ENCODE measurements around the gene TGFBR2. TPM values are rescaled to one million over a fixed set of nuclear protein-coding genes. Genes with fewer than 3 reads are reported as not detected.

Gene TGFBR2
- total and polyA plus RNA-seq, 4 donors: 13.9 to 61.2 (median 33.7) TPM

DNA sequence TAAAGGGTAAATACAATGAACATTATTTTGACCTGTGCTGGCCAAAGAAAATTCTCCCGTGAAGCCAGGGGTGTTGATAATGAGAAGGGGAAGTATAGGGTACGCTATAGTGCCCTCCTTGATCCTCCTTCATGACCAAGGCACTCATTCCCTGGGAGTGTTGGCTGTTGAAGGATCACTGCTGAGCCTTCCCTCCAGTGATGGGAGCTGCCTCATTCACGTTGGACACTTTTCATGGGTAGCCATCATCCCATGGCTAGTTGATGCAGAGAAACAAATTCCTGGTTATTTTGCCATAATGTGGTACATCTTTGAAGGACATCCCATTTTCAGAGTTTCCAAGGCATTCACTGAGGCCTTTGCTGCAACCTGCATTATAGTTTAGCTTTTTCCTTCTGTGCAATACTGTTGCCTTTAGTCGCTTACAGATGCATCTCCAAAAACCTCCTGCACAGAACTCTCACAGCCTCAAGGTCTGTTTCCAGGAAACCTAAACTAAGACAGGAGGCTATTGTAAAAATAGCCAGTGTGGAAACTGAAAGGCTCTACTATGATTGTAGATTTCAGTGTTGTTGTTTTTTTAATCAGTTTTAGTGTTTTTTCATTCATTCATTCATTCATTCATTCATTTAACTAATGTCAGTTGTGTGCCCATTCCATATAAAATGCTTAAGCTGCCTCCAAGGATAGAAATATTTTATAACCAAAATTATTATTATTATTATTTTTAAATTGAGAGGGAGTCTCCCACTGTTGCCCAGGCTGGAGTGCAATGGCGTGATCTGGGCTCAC, 40.8 kb downstream of the TGFBR2 start (continued):
- TF ChIP-seq, protein P1, sequence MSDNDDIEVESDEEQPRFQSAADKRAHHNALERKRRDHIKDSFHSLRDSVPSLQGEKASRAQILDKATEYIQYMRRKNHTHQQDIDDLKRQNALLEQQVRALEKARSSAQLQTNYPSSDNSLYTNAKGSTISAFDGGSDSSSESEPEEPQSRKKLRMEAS (IDR thresholded peaks at IDR 0.05): no peak
- TF ChIP-seq SP1 (IDR thresholded peaks at IDR 0.05): no peak
- no peak for TF ChIP-seq YY1 (IDR thresholded peaks at IDR 0.05)
- TF ChIP-seq FOXA1 (IDR thresholded peaks at IDR 0.05): no peak
- TF ChIP-seq HNF4A (conservative IDR thresholded peaks at IDR 0.05): no peak

DNA sequence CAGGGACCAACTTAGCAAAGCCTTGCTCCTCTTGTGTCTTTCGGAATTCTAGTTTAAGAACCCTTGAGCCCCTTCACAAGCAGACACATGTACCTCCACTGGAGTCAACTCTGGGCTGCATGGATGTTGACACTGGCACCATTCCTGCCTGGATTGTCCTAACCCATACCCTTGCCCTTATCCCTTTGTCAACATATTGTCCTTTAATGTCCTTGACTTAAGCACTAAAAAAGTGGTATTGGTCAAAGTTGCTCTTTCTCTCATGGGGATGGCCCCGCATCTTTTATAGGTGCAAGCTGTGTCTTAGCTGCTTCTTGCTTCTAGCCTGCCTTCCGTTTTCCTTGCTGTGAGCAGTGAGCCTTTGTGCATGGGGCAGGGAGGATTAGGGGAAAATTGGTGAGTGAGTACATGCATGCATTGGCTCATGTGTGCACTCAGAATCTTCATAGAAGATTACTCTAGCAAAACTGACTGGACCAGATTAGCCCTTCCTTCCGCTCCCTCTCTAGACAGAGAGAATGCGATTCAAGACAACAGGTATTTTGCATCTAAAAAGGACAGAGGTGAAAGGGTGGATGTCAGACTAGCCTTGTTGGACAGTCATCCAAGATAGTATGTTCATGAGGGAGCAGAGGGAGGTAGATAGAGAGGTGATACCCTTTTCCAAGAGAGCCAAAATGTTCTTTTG, 42.4 kb downstream of the TGFBR2 start:
- no peak for DNase-seq (ENCODE audit: low spot score)
- WGBS: 72% methylated on average over 5 of the region's 5 CpGs
- peak overlapping the region in 1 of 2 donors; percentile 0 for H3K27ac ChIP-seq (ENCODE audit: low read depth in 1 of 2, low read length in 2 of 2)
- no peaks in the 10 kb centered on the region for H3K27me3 ChIP-seq (ENCODE audit: control insufficient read depth in 4 of 4, insufficient read depth in 4 of 4, low read length in 3 of 4)
- peaks cover 5 to 30% (median 13%) of the 10 kb centered on the region in 4 donors for H3K4me1 ChIP-seq (ENCODE audit: control insufficient read depth in 4 of 4, insufficient read depth in 4 of 4, low read length in 3 of 4)
- peaks cover 5 to 33% (median 24%) of the 10 kb centered on the region in 4 donors for H3K36me3 ChIP-seq (ENCODE audit: control insufficient read depth in 4 of 4, insufficient read depth in 3 of 4, low read depth in 1 of 4, low read length in 3 of 4)
- no peak overlapping the region for H3K4me3 ChIP-seq (ENCODE audit: low read depth in 1 of 3, low read length in 3 of 3)
- no peak overlapping the region for H3K9ac ChIP-seq (ENCODE audit: low read depth in 1 of 2, low read length in 2 of 2)
- TF ChIP-seq RXRA (IDR thresholded peaks at IDR 0.05) (peak; percentile 68 to 82), HNF4G (IDR thresholded peaks at IDR 0.05) (no peak), JUND (IDR thresholded peaks at IDR 0.05) (peak in 1 of 2 donors; percentile 26), RAD21 (IDR thresholded peaks at IDR 0.05) (peak in 1 of 2 donors; percentile 51), NR2F2 (IDR thresholded peaks at IDR 0.05) (no peak), HNF4A (conservative IDR thresholded peaks at IDR 0.05) (peak; percentile 66 to 74), FOXA1 (IDR thresholded peaks at IDR 0.05) (peak; percentile 93), FOXA2 (IDR thresholded peaks at IDR 0.05) (peak; percentile 96)
- TF ChIP-seq, protein P1 (IDR thresholded peaks at IDR 0.05): peak; percentile 46
- TF ChIP-seq, protein P2, sequence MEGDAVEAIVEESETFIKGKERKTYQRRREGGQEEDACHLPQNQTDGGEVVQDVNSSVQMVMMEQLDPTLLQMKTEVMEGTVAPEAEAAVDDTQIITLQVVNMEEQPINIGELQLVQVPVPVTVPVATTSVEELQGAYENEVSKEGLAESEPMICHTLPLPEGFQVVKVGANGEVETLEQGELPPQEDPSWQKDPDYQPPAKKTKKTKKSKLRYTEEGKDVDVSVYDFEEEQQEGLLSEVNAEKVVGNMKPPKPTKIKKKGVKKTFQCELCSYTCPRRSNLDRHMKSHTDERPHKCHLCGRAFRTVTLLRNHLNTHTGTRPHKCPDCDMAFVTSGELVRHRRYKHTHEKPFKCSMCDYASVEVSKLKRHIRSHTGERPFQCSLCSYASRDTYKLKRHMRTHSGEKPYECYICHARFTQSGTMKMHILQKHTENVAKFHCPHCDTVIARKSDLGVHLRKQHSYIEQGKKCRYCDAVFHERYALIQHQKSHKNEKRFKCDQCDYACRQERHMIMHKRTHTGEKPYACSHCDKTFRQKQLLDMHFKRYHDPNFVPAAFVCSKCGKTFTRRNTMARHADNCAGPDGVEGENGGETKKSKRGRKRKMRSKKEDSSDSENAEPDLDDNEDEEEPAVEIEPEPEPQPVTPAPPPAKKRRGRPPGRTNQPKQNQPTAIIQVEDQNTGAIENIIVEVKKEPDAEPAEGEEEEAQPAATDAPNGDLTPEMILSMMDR (IDR thresholded peaks at IDR 0.05; ENCODE audit: low read depth, low read length, missing input control): no peak
- TF ChIP-seq, protein P3, sequence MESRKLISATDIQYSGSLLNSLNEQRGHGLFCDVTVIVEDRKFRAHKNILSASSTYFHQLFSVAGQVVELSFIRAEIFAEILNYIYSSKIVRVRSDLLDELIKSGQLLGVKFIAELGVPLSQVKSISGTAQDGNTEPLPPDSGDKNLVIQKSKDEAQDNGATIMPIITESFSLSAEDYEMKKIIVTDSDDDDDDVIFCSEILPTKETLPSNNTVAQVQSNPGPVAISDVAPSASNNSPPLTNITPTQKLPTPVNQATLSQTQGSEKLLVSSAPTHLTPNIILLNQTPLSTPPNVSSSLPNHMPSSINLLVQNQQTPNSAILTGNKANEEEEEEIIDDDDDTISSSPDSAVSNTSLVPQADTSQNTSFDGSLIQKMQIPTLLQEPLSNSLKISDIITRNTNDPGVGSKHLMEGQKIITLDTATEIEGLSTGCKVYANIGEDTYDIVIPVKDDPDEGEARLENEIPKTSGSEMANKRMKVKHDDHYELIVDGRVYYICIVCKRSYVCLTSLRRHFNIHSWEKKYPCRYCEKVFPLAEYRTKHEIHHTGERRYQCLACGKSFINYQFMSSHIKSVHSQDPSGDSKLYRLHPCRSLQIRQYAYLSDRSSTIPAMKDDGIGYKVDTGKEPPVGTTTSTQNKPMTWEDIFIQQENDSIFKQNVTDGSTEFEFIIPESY (IDR thresholded peaks at IDR 0.05): no peak
- H3K9me3 ChIP-seq (ENCODE audit: control insufficient read depth in 4 of 4, low read length in 3 of 4): no peaks in the 10 kb centered on the region

DNA sequence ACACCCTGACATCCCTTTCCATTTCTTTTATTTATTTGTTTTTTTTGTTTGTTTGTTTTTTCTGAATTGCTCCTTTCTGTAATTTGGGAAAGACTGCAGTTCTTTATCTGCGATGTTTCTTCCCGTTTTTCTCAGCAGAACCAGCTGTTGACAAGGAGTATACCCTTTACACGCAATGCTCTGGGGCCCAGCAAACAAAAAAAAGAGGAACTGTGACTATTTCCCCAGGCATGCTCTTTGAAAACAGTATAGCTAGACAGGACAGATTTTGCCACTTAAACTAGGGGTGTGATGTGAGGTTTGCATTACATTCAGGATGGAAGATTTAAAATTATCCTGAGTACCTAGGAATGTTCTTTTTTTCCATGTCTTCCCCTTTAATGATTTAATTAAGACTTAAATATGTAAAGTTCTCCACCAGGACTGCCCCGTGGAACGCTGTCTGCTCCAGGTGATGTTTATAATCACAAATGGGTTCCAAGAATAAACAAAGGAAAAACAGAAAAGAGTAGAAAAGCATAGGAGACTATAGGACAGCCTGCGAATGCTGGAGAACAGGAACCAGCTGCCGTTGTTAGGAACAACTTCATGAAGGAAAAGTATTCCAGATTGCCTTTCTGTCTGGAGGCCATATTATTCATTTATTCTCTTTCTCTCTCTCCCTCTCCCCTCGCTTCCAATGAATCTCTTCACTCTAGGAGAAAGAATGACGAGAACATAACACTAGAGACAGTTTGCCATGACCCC, 43.3 kb downstream of the TGFBR2 start:
- WGBS: 78% methylated on average over 9 of the region's 9 CpGs
- Histone ChIP-seq H3K4me1 (ENCODE audit: control insufficient read depth in 4 of 4, insufficient read depth in 4 of 4, low read length in 3 of 4) (peaks cover 2 to 23% (median 12%) of the 10 kb centered on the region in 4 donors), H3K9ac (ENCODE audit: low read depth in 1 of 2, low read length in 2 of 2) (no peak overlapping the region), H3K4me3 (ENCODE audit: low read depth in 1 of 3, low read length in 3 of 3) (no peak overlapping the region), H3K27me3 (ENCODE audit: control insufficient read depth in 4 of 4, insufficient read depth in 4 of 4, low read length in 3 of 4) (no peaks in the 10 kb centered on the region), H3K9me3 (ENCODE audit: control insufficient read depth in 4 of 4, low read length in 3 of 4) (no peaks in the 10 kb centered on the region), H3K36me3 (ENCODE audit: control insufficient read depth in 4 of 4, insufficient read depth in 3 of 4, low read depth in 1 of 4, low read length in 3 of 4) (peaks cover 5 to 42% (median 27%) of the 10 kb centered on the region in 4 donors), H3K27ac (ENCODE audit: low read depth in 1 of 2, low read length in 2 of 2) (no peak overlapping the region)
- no peak for DNase-seq (ENCODE audit: low spot score)
- TF ChIP-seq, protein P4, sequence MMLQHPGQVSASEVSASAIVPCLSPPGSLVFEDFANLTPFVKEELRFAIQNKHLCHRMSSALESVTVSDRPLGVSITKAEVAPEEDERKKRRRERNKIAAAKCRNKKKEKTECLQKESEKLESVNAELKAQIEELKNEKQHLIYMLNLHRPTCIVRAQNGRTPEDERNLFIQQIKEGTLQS (IDR thresholded peaks at IDR 0.05): no peak
- TF ChIP-seq HNF4G (IDR thresholded peaks at IDR 0.05): no peak
- TF ChIP-seq SP1 (IDR thresholded peaks at IDR 0.05): no peak
- TF ChIP-seq, protein P2 (IDR thresholded peaks at IDR 0.05; ENCODE audit: low read depth, low read length, missing input control): no peak
- no peak for TF ChIP-seq GABPA (IDR thresholded peaks at IDR 0.05 in 1 of 2, conservative IDR thresholded peaks at IDR 0.05 in 1 of 2)
- TF ChIP-seq, protein P3 (IDR thresholded peaks at IDR 0.05): no peak
- no peak for TF ChIP-seq RAD21 (IDR thresholded peaks at IDR 0.05)
- no peak for TF ChIP-seq YY1 (IDR thresholded peaks at IDR 0.05)
- no peak for TF ChIP-seq JUND (IDR thresholded peaks at IDR 0.05)
